WERI-Rb-1 (cell line): Measurements from ENCODE around the gene EHD4.

Source experiments
- DNase-seq: peaks from one replicate; pipeline ENCODE4 v3.0.0-alpha.2; 2020
- H3K27ac ChIP-seq: fragments of 250-450 bp; sonication (Bioruptor Pico); 2 replicates; pipeline ENCODE4 v1.5.1; 2020; ENCODE audit warnings: mild to moderate bottlenecking, moderate library complexity
- H3K27me3 ChIP-seq: fragments of 250-450 bp; sonication (Bioruptor Pico); 2 replicates; pipeline ENCODE4 v1.5.1; 2021; ENCODE audit warnings: mild to moderate bottlenecking, low read depth, moderate library complexity; ENCODE audit not compliant: insufficient read depth, severe bottlenecking
- H3K36me3 ChIP-seq: fragments of 250-450 bp; sonication (Bioruptor Pico); 2 replicates; pipeline ENCODE4 v1.5.1; 2020; ENCODE audit warnings: mild to moderate bottlenecking, moderate library complexity
- H3K4me3 ChIP-seq: 2 replicates; pipeline ENCODE4 v1.5.1; 2011; ENCODE audit warnings: low read depth, mild to moderate bottlenecking, control low read depth, low read length
- H3K9me3 ChIP-seq: fragments of 250-450 bp; sonication (Bioruptor Pico); 2 replicates; pipeline ENCODE4 v1.5.1; 2021; ENCODE audit warnings: mild to moderate bottlenecking, moderate library complexity; ENCODE audit not compliant: severe bottlenecking
- TF ChIP-seq, protein P1 (sequence below): IDR thresholded peaks from 2 replicates; pipeline ENCODE4 v1.5.1; 2011; ENCODE audit warnings: low read depth, mild to moderate bottlenecking, control low read depth, inconsistent platforms, low read length

Gene EHD4

DNA sequence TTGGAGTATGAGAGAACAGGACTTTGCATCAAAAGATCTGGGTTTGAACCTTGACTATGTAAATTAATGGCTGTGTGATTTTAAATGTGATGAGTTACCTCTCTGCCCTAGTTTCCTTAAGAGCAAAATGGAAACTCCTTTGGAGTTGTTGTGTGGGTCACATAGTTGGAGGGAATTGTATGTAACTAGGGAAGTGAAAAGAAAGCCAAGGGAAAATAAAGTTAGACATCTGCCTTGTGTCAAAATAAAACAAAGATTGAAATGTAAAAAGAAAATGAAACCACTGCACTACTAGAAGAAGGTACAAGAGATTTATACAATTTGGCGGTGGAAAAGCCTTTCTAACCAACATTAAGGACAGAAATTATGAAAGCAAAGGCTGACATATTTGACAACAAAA is 1.7 kb upstream of the EHD4 start:
- Histone ChIP-seq H3K27ac (no peak overlapping the region), H3K36me3 (no peaks in the 10 kb centered on the region), H3K27me3 (no peaks in the 10 kb centered on the region), H3K9me3 (no peaks in the 10 kb centered on the region), H3K4me3 (no peak overlapping the region)
- TF ChIP-seq, protein P1, sequence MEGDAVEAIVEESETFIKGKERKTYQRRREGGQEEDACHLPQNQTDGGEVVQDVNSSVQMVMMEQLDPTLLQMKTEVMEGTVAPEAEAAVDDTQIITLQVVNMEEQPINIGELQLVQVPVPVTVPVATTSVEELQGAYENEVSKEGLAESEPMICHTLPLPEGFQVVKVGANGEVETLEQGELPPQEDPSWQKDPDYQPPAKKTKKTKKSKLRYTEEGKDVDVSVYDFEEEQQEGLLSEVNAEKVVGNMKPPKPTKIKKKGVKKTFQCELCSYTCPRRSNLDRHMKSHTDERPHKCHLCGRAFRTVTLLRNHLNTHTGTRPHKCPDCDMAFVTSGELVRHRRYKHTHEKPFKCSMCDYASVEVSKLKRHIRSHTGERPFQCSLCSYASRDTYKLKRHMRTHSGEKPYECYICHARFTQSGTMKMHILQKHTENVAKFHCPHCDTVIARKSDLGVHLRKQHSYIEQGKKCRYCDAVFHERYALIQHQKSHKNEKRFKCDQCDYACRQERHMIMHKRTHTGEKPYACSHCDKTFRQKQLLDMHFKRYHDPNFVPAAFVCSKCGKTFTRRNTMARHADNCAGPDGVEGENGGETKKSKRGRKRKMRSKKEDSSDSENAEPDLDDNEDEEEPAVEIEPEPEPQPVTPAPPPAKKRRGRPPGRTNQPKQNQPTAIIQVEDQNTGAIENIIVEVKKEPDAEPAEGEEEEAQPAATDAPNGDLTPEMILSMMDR = no peak
- DNase-seq = no peak

DNA sequence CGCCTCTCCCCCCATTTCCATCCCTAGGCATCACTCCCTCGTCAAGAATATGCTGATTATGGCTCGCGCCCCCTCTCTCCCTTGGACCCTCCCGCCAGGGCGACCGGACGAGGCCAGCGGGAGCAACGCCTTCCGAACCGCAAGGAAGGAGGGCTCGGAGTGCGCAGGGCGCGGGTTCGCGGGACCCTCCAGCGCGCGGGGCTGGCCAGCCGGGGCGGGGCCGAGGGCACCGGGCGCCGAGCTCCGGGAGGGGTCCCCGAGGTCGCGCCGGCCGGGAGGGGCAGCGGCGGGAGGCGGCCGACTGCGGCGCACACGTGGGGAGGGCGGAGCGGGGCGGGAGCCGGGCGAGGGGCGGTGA is 483 bp downstream of the EHD4 start:
- TF ChIP-seq, protein P1 = no peak
- Histone ChIP-seq H3K9me3 (no peaks in the 10 kb centered on the region), H3K27ac (peak overlapping the region; percentile 42; the same call in 1 of the 2 replicates), H3K27me3 (no peaks in the 10 kb centered on the region), H3K36me3 (no peaks in the 10 kb centered on the region), H3K4me3 (peak overlapping the region; percentile 71)
- DNase-seq = peak; percentile 28

DNA sequence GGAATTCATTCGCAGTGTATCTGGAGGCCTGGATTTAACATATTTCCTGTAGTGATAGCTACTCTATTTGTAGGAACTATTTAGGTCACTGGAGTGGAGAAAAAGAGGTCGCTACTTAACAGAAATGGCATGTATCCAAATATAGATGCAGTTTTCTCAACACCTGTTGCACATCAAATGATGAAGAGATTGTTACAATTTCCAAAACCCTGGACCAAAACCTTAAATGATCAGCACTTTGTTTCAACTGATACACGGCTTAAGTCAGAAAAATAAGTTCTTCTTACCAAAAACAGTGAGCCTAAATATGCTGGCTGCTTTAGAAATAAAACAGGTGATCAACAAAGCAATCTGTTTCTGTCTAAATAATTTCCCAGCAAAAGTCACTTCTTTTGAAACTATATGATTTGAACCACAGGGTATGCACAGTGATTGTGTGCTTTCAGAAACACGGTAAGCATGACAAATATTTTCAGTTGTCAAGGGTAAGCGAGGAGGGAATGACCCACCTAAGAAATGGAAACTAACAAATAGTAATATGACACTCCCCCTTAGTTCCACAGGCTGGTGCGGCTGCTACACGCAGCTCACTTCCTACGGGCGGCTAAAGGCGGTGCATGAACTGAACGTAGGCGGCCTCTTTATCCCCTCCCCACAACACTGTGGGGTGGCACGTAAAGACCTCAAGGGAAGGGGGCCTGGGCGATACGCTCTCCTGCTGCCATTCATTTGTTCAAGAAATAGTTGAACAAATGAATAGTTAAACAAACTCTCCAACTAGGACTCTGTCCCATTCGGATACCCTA is 1.1 kb downstream of the EHD4 start:
- TF ChIP-seq, protein P1 = no peak
- H3K27ac ChIP-seq = 0 out of 2 replicates have a peak overlapping the region, but pooled peaks have one; percentile 42
- H3K27me3 ChIP-seq = no peaks in the 10 kb centered on the region
- peak overlapping the region; percentile 71 for H3K4me3 ChIP-seq
- no peaks in the 10 kb centered on the region for H3K36me3 ChIP-seq
- no peaks in the 10 kb centered on the region for H3K9me3 ChIP-seq
- DNase-seq = peak; percentile 55

DNA sequence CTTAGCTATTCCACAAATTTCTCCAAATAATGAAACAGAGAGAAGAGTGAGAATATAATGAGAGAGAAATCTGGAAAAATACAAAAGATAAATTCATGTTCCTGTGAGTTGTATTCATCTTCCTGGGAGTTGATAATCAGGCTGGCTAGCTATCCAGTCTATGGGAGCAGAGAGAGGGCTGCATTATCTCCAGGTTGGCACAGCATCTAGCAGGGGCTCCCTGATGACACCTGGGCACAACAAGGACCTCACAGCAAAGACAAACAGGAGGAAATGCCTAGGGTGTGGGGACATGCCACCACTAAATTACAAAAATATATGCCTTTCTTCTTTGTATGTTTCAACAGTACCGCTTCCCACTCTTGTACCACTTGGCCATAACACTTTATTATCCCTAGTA is 1.9 kb downstream of the EHD4 start:
- no peaks in the 10 kb centered on the region for H3K27me3 ChIP-seq
- H3K36me3 ChIP-seq = no peaks in the 10 kb centered on the region
- TF ChIP-seq, protein P1 = no peak
- no peak for DNase-seq
- H3K27ac ChIP-seq = no peak overlapping the region
- no peaks in the 10 kb centered on the region for H3K9me3 ChIP-seq
- no peak overlapping the region for H3K4me3 ChIP-seq

DNA sequence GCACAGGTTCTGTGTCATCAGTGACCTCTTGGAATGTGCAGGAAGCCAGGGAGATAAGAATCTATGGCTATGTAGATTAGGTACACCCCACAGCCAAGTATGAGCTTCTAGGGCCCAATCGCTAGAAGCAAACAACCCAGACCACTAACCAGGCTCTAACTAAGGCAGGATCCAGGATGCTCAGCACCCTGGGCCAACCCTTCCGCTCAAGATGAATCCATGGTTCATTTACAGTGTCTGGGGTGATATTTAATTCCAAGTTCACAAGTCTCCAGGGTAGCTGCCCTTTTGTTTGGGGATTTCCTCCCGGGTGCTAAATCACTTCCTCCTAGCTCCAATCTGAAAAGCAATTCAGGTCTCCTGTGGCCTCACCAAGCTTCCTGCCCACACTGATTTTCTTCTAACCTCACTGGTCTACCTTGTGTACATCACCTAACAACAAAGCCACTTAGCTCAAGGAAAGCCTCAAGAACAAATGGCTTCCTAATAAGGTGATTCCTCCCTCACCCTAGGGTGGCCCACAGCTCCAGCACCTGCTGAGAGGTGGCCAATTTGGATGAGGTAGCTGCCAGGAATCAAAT is 2.4 kb downstream of the EHD4 start:
- Histone ChIP-seq H3K36me3 (no peaks in the 10 kb centered on the region), H3K27me3 (no peaks in the 10 kb centered on the region), H3K9me3 (no peaks in the 10 kb centered on the region), H3K27ac (no peak overlapping the region), H3K4me3 (no peak overlapping the region)
- TF ChIP-seq, protein P1 = no peak
- no peak for DNase-seq
